HG03196 (cell line): ENCODE measurements around the gene FAAP100.

Experiments
- ATAC-seq: cut with Tn5 transposase; IDR thresholded peaks from one replicate; pipeline ENCODE4 v1.9.1; 2021; ENCODE audit not compliant: unreplicated experiment

FAAP100 gene

DNA sequence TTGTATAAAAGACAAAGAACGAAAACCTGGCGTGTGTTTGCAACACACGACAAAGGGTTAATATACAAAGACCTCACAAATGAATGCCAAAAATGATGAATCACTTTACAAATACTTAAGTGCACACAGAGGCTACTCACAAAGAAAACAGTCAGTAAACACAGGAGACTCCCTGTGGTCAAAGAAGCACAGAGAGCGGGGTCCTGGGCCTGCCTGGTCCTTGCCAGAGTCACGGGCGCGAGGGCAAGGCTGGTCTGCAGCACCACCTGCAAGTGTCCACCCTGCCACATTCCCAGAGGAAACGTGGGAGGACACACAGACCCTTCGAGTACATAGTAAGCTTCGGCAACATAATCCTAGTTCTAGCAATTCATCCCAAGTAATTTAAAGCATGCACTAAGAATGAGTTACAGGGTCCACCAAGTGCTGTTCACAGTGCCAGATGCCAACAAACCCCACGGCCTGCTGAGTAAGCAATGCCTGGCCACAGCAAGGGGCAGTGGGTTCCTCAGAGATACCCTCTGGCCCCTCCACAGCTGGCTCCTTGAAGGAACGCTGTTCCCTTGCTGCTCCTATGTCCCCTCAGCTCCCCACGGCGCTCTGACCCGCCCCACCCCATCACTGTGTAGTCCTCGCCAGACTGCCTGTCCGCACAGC is 24.6 kb upstream of the FAAP100 start:
- no peak for ATAC-seq

DNA sequence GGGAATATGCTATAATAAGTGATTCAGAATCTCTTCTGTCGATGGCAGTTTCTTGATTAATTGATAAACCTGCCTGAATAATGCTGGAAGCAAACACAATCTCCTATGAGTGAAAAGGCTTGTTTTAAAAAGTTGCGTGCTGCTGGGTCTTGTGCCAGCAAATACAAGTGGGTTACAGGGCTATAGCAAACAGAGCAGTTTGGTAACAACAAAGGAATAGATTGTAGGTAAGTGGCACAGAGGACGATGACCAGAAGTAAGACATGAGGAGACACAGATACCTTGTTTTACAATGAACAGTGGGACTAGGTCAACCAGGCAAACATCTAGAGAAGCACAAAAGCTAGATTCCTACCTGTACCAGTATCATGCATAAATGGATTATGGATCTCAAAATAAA is 23.7 kb upstream of the FAAP100 start:
- no peak for ATAC-seq

- ATAC-seq: no peak
Measured at GRCh38 chr17:81574643-81574956, 22.4 kb upstream of the FAAP100 start.

GRCh38 chr17:81573794-81574642 is 21.9 kb upstream of the FAAP100 start:
- no peak for ATAC-seq

GRCh38 chr17:81572563-81573168 is 20.5 kb upstream of the FAAP100 start:
- no peak for ATAC-seq

DNA sequence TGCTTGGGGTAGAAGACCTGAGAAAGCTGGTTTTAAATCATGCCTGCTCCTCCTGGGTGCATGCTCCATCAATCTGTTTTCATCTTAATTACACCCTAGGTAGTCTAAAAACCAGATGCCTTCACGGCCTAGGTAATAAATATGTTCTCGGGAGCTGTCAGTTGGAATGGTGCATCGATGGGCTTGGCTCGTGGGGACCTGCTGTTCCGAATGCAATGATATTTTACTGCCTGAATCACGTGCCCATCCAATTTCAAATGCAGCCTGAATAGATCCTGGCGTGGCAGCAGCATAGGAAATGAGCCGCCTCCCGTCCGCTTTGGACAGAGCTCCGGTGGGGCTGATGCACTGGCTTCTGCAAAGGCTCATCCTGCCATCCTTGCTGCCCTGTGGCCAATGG is 18.8 kb upstream of the FAAP100 start:
- ATAC-seq: no peak

DNA sequence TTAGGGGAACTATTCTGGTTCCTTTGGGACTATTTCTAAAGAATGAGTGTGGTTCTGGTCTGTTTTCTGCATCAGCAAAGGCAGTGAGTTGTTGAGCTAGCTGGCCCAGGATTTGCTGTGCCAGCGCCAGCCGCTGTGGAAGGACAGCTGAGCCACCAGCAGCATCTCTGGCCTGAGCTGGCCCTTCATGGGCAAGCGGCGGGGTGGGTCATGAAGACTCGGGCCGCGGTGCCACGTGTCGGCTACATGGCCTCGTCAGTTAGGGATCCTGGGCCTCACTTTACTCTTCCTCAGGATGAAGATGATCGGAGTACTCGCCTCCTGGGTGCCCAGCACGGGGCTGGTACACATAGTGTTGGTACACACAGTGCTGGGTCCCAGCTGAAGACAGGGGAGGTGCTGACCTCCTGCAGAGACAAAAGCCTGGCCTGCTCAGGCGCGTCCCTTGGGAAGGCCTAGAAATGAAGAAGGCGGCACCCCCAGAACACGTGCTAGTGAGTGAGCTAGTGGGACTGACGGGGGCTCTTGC is 17.9 kb upstream of the FAAP100 start:
- ATAC-seq: no peak

DNA sequence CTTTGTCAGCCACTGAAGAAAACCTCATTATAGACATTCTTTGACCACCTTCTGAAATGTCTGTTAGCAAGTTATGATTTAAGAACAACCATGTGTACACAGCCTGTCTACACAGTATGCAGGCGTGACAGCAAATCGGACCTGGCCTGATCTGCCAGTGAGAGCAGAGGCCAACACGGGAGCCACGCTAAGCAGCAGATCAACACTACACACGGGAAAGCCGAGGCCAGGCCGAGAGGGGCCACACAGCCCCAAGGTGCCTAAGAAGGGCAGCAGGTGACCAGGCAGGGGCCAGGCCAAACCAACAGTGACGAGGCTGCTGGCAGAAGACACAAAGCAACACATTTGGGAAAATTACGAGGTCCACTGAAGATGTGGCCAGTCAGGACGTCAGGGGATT is 16.3 kb upstream of the FAAP100 start:
- ATAC-seq: no peak

DNA sequence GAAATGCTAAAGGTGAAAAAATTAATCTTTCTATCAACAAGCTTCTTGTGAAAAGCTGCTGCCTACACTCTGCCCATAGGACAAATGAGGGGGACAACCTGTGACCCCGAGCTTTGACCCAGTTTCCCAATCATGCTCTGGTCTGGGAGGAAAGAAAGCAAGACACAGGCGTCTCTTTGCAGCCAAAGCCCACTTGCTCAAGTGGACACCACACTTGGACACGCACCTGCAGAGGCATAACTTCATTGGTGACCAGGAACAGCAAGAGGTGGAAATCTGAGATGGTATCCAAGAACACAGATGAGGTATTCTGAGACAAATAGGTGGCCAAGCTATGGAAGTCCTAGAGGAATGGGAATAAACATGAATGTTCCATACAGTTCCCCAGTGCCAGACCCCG is 15.0 kb upstream of the FAAP100 start:
- no peak for ATAC-seq

DNA sequence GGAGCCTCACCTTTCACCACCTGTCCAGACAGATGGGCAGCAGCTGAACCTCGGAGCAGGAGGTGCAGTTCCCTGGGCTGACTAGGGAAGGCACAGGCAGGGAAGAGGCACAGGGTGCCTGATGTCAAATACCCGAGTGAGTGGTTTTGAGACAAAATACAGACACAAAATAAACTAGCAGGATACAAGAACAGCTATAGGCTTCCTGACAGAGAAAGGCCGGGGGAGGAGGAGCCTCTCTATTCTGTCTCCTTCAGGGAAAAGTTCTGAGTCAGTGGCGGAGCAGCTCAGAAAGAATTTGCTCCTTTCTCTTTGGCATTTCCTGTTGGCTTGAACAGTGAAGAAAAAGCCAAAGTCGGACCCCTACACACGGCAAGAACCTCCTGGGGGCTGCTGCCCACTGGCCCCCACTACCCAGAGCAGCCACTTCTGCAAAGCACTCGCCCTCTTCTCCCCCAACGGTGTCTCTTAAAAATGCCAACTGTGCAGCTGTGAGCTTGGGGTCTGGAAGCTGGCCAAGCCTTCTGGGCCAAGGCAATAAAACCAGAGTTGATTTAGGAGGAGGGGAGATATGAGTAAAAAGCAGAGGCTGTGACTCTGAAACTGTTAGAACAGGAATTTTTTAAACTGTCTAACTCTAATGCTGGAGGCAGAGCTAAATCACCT is 14.4 kb upstream of the FAAP100 start:
- ATAC-seq: no peak

DNA sequence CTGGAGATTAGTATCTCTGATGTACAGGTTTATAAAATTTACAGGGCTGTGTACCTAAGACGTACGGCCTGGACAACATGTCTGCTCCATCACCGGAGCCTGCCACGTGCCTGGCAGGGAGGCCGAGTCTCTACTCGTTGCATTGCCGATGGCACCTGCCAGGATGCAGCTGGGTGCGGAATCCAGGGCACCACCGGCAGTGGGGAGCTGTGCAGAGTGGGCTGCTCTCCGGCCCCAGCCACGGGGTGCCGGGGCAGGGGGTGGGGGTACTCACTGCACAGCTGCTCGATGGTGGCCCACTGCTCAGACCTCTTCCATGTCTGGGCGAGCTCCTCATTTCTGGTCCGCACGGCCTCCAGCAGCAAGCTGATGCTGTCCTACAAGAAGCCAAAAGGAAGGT is 13.1 kb upstream of the FAAP100 start:
- ATAC-seq: no peak

- ATAC-seq: no peak
Measured at GRCh38 chr17:81564778-81565177, 12.6 kb upstream of the FAAP100 start.

DNA sequence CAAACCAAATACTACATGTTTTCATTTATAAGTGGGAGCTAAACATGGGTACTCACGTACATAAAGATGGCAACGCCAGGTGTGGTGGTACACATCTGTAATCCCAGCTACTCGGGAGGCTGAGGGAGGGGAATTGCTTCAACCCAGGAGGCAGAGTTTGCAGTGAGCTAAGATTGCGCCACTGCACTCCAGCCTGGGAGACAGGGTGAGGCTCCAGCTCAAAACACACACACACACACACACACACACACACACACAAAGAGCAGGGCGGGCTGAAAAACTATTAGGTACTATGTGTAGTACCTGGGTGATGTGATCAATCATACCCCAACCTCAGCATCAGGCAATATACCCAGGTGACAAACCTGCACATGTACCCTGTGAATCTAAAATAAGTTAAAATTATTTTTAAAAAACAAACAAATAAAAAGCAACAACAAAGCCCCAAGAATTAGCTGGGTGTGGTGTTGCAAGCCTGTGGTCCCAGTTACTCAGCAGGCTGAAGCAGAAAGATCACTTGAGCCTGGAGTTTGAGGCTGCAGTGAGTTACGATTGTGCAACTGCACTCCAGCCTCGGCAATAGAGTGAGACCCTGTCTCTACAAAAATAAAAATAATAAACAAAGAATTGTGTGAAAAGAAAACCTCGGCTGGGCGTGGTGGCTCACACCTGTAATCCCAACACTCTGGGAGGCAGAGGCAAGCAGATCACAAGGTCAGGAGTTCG is 11.9 kb upstream of the FAAP100 start:
- ATAC-seq: no peak

GRCh38 chr17:81561494-81561885 is 9.3 kb upstream of the FAAP100 start:
- no peak for ATAC-seq

DNA sequence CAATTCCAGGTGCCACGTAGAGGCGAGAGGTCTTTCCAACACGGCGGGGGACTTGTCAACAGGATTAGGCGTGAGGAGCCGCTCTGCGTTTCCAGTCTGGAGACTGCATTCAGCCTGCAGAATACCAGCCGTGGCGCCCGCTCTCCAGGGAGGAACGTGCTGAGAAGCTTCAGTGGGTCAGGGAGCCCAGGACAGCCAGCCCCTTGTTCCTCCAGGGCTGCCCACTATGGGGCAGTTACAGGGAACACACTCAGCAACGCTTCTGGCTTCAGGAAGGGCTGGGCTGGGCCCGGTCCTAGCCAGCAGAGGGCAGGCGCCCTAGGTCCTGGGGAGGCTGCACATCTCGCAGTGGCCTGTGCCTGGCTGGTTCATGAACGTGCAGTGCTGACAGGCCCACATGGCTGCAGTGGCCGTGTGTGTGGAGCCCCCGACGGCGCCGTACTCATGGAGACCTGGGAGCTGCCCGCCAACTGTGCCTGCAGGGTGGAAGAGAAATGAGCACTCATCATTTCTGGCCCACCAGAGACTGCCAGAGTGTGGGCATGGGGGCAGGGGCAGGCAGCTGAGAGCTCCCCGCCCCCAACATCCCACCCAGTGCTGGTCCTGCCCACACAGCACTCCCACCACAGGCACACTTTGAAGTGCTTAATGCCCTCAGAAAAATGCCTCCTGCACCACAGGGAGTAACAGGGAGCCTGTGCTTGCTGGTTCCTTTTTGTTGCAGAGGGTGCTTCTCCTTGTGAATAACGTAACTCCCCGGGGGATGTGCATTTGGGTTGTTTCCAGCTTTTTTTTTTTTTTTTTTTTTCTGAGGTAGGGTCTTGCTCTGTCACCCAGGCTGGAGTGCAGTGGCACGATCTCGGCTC is 7.0 kb upstream of the FAAP100 start:
- no peak for ATAC-seq

DNA sequence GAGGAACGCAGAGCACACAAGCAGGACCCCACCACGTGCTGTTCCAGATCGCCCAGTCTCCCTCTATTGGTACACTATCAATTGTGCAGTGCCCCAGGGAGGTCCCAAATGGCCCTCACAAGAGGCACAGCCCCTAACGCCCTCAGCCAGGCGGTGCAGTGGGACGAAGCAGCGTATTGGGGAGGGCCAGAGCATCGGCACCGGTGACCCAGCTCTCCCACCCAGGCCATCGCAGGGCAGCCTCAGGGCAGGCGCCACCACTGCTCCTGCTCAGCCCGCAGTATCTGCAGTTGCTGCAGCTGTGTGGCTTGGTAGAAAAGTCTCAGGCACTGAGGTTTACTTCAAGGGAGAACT is 5.9 kb upstream of the FAAP100 start:
- ATAC-seq: no peak

GRCh38 chr17:81557276-81558114 is 5.3 kb upstream of the FAAP100 start:
- ATAC-seq: no peak

GRCh38 chr17:81556863-81557262 is 4.7 kb upstream of the FAAP100 start:
- ATAC-seq: no peak

GRCh38 chr17:81556175-81556691 is 4.1 kb upstream of the FAAP100 start:
- no peak for ATAC-seq
